K562 (cell line): ENCODE measurements around the gene HHATL. TPM values are rescaled to one million over a fixed set of nuclear protein-coding genes. Genes with fewer than 3 reads are reported as not detected.

Experiments used
- ATF7 ChIP-seq: fragments of 450-650 bp; IDR thresholded peaks from 2 replicates; pipeline ENCODE4 v1.7.1; 2014; ENCODE audit warnings: mild to moderate bottlenecking, moderate library complexity
- C11orf30 ChIP-seq: fragments of 450-650 bp; IDR thresholded peaks from 2 replicates; pipeline ENCODE4 v1.6.1; 2016; ENCODE audit warnings: low read depth, mild to moderate bottlenecking
- CHD4 ChIP-seq: fragments of 200-600 bp; sonication (generic); IDR thresholded peaks from 3 replicates; pipeline ENCODE4 v1.6.1; 2012; ENCODE audit warnings: low read depth, mild to moderate bottlenecking, mixed read lengths, low read length, inconsistent platforms; ENCODE audit not compliant: insufficient read depth, insufficient replicate concordance, poor library complexity, severe bottlenecking
- DPF2 ChIP-seq: fragments of 450-650 bp; IDR thresholded peaks from 2 replicates; pipeline ENCODE4 v1.6.1; 2016
- FOXP1 ChIP-seq: sonication (generic); formaldehyde crosslinking; IDR thresholded peaks from 2 replicates; pipeline ENCODE4 v1.8.0; 2022; ENCODE audit warnings: mild to moderate bottlenecking, missing genetic modification reagents
- MBD2 ChIP-seq: sonication (generic); IDR thresholded peaks from 2 replicates; pipeline ENCODE4 v1.6.1; 2016; ENCODE audit warnings: low read depth, borderline replicate concordance
- PTTG1 ChIP-seq: fragments of 450-650 bp; IDR thresholded peaks from 2 replicates; pipeline ENCODE4 v1.6.1; 2016; ENCODE audit warnings: low read depth, mild to moderate bottlenecking, missing genetic modification characterization, missing compliant biosample characterization
- RBFOX2 ChIP-seq: fragments of 200-400 bp; formaldehyde crosslinking; IDR thresholded peaks from 2 replicates; pipeline ENCODE4 v1.6.1; 2017; ENCODE audit warnings: low read depth, mild to moderate bottlenecking, low read length, moderate library complexity
- RCOR1 ChIP-seq, 2 experiments: IDR thresholded peaks; 2 replicates each; pipeline ENCODE4 v1.6.1; 2012; ENCODE audit warnings: low read depth in 2 of 2, low read length in 2 of 2, borderline replicate concordance in 1 of 2, improper control_type of control experiment in 1 of 2
- SMC3 ChIP-seq: conservative IDR thresholded peaks from 2 replicates; pipeline ENCODE4 v1.6.1; 2011; ENCODE audit warnings: low read depth, low read length, improper control_type of control experiment; ENCODE audit not compliant: insufficient read depth
- TRIM28 ChIP-seq: fragments of 450-650 bp; IDR thresholded peaks from 2 replicates; pipeline ENCODE4 v1.6.1; 2017
- ZNF57 ChIP-seq: fragments of 450-650 bp; formaldehyde crosslinking; IDR thresholded peaks from 2 replicates; pipeline ENCODE4 v1.4.0; 2020; ENCODE audit warnings: mild to moderate bottlenecking, moderate library complexity
- polyA plus RNA-seq, 8 experiments: library from polyadenylated mRNA; depleted of rRNA in 4 of 8; stranded (reverse) in 5 of 8; unstranded in 3 of 8; fragments of >200 nt; fragmentation: Nextera tagmentation in 2 of 8; fragmentation: Illumina TruSeq in 1 of 8; extraction: Ambion mirVana in 2 of 8; extraction: Trizol in 1 of 8; gene quantifications; 2 replicates each; pipeline versions ENCODE4 v1.2.1 to v1.2.3, GENCODE V29; 2011 to 2014; ENCODE audit warnings: inconsistent platforms in 1 of 8, missing spikeins in 1 of 8
- total RNA-seq, 7 experiments: library from RNA; depleted of rRNA in 6 of 7; stranded (reverse); fragments of >200 nt in 6 of 7; fragmentation: Illumina TruSeq in 2 of 7; extraction: Trizol in 2 of 7; gene quantifications; 2 replicates each; pipeline versions ENCODE4 v1.2.1 to v1.2.3, GENCODE V29; 2011 to 2021; ENCODE audit warnings: low replicate concordance in 1 of 7
- TF ChIP-seq, protein P1 (sequence below): sonication (generic); formaldehyde crosslinking; IDR thresholded peaks from 2 replicates; pipeline ENCODE4 v1.8.0; 2022; ENCODE audit warnings: mild to moderate bottlenecking, missing genetic modification reagents
- TF ChIP-seq, protein P2 (sequence below): fragments of 200-800 bp; sonication (Bioruptor generic); IDR thresholded peaks from 2 replicates; pipeline ENCODE4 v1.6.1; 2016; ENCODE audit warnings: missing genetic modification characterization, missing compliant biosample characterization
- TF ChIP-seq, protein P3 (sequence below), 2 experiments: IDR thresholded peaks; 2 replicates each; pipeline ENCODE4 v1.6.1; 2012; ENCODE audit warnings: improper control_type of control experiment in 2 of 2, low read depth in 2 of 2, low read length in 2 of 2, borderline replicate concordance in 1 of 2
- TF ChIP-seq, protein P4 (sequence below): sonication (generic); formaldehyde crosslinking; IDR thresholded peaks from 2 replicates; pipeline ENCODE4 v1.9.0; 2022; ENCODE audit warnings: mild to moderate bottlenecking, missing genetic modification reagents
- TF ChIP-seq, protein P5 (sequence below), 3 experiments: fragments of 200-800 bp in 1 of 3; sonication (Bioruptor generic) in 1 of 3; sonication (generic) in 1 of 3; formaldehyde crosslinking in 1 of 3; IDR thresholded peaks; 2 replicates each; pipeline versions ENCODE4 v1.6.1 to v1.8.0; 2016 to 2022; ENCODE audit warnings: mild to moderate bottlenecking in 2 of 3, missing compliant biosample characterization in 2 of 3, missing genetic modification characterization in 2 of 3, missing genetic modification reagents in 1 of 3

The HHATL gene
- total and polyA plus RNA-seq, 9 of the 15 experiments (the other 6 are each of a cell fraction or from before 2014, with no cell fraction given): not detected

DNA sequence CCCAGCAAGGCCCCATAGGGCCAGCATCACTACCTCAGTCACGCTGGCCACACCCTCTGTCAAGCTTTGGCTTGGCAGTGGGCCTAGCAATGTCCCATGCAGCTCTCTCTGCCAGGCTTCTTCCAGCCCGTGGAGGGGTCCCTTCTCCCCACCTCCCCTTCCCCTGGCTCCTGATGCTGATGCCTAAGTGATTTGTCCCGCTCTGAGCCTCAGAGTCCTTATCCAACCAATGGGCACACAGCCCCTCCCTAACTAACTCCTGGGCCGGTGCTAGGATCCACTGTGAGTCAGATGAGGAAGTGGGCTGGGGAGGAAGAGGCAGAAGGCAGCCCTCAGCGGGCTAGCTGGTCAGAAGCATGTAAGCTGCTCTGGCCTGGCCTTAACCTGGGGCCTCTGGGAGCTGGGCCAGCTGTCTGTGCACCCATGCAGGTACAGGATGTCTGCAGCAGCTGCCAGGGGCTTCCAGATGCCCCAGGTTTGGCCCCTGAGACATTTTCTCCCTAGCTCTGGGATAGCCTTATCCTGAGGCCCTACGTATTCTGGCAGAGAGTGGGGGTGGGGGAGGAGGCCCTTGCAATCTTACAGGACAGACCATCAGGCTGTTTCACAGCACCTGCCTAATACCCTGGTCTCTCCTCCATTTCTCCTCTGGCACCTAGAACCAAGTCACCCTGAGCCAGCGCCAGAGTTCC lies 49.8 kb downstream of the HHATL start (continued):
- TF ChIP-seq FOXP1 (CRISPR knock-in tag) (0 out of 2 replicates have a peak, but pooled peaks have one; percentile 53), CHD4 (no peak), RBFOX2 (peak; percentile 66), ZNF57 (CRISPR knock-in tag) (0 out of 2 replicates have a peak, but pooled peaks have one; percentile 56), SMC3 (no peak), RCOR1 (IDR thresholded peaks at IDR 0.05; ENCODE audit: borderline replicate concordance in 1 of 2, low read depth in 2 of 2, low read length in 2 of 2) (peak in 1 of 2 experiments; percentile 64; a peak in 1 of 4 replicates), PTTG1 (tag) (no peak), DPF2 (peak; percentile 69; the same call in 1 of the 2 replicates), MBD2 (no peak; the same call in 1 of the 2 replicates), ATF7 (peak; percentile 53), TRIM28 (no peak), C11orf30 (no peak)
- TF ChIP-seq, protein P1, sequence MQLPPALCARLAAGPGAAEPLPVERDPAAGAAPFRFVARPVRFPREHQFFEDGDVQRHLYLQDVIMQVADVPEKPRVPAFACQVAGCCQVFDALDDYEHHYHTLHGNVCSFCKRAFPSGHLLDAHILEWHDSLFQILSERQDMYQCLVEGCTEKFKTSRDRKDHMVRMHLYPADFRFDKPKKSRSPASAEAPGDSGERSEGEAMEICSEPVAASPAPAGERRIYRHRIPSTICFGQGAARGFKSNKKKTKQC (CRISPR knock-in tag): 0 out of 2 replicates have a peak, but pooled peaks have one; percentile 18
- TF ChIP-seq, protein P2, sequence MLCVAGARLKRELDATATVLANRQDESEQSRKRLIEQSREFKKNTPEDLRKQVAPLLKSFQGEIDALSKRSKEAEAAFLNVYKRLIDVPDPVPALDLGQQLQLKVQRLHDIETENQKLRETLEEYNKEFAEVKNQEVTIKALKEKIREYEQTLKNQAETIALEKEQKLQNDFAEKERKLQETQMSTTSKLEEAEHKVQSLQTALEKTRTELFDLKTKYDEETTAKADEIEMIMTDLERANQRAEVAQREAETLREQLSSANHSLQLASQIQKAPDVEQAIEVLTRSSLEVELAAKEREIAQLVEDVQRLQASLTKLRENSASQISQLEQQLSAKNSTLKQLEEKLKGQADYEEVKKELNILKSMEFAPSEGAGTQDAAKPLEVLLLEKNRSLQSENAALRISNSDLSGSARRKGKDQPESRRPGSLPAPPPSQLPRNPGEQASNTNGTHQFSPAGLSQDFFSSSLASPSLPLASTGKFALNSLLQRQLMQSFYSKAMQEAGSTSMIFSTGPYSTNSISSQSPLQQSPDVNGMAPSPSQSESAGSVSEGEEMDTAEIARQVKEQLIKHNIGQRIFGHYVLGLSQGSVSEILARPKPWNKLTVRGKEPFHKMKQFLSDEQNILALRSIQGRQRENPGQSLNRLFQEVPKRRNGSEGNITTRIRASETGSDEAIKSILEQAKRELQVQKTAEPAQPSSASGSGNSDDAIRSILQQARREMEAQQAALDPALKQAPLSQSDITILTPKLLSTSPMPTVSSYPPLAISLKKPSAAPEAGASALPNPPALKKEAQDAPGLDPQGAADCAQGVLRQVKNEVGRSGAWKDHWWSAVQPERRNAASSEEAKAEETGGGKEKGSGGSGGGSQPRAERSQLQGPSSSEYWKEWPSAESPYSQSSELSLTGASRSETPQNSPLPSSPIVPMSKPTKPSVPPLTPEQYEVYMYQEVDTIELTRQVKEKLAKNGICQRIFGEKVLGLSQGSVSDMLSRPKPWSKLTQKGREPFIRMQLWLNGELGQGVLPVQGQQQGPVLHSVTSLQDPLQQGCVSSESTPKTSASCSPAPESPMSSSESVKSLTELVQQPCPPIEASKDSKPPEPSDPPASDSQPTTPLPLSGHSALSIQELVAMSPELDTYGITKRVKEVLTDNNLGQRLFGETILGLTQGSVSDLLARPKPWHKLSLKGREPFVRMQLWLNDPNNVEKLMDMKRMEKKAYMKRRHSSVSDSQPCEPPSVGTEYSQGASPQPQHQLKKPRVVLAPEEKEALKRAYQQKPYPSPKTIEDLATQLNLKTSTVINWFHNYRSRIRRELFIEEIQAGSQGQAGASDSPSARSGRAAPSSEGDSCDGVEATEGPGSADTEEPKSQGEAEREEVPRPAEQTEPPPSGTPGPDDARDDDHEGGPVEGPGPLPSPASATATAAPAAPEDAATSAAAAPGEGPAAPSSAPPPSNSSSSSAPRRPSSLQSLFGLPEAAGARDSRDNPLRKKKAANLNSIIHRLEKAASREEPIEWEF (CRISPR knock-in tag): no peak
- TF ChIP-seq, protein P3, sequence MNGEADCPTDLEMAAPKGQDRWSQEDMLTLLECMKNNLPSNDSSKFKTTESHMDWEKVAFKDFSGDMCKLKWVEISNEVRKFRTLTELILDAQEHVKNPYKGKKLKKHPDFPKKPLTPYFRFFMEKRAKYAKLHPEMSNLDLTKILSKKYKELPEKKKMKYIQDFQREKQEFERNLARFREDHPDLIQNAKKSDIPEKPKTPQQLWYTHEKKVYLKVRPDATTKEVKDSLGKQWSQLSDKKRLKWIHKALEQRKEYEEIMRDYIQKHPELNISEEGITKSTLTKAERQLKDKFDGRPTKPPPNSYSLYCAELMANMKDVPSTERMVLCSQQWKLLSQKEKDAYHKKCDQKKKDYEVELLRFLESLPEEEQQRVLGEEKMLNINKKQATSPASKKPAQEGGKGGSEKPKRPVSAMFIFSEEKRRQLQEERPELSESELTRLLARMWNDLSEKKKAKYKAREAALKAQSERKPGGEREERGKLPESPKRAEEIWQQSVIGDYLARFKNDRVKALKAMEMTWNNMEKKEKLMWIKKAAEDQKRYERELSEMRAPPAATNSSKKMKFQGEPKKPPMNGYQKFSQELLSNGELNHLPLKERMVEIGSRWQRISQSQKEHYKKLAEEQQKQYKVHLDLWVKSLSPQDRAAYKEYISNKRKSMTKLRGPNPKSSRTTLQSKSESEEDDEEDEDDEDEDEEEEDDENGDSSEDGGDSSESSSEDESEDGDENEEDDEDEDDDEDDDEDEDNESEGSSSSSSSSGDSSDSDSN (IDR thresholded peaks at IDR 0.05; ENCODE audit: borderline replicate concordance in 1 of 2, low read depth in 2 of 2, low read length in 2 of 2): peak in 1 of 2 experiments; percentile 73; a peak in 1 of 4 replicates
- TF ChIP-seq, protein P4, sequence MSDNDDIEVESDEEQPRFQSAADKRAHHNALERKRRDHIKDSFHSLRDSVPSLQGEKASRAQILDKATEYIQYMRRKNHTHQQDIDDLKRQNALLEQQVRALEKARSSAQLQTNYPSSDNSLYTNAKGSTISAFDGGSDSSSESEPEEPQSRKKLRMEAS (CRISPR knock-in tag): peak; percentile 14; the same call in 1 of the 2 replicates
- TF ChIP-seq, protein P5, sequence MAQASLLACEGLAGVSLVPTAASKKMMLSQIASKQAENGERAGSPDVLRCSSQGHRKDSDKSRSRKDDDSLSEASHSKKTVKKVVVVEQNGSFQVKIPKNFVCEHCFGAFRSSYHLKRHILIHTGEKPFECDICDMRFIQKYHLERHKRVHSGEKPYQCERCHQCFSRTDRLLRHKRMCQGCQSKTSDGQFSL (CRISPR knock-in tag; IDR thresholded peaks at IDR 0.05): peak; percentile 76
- TF ChIP-seq, protein P5 (tag; IDR thresholded peaks at IDR 0.05): no peak
